Smooth muscle cell (in vitro differentiated cells): Measurements from ENCODE around the gene CCDC38. TPM values are rescaled to one million over a fixed set of nuclear protein-coding genes. Genes with fewer than 3 reads are reported as not detected.

Experiments
- DNase-seq: peaks from one replicate; lab custom pipeline; 2025; ENCODE audit not compliant: unreplicated experiment; lab: John Stamatoyannopoulos, UW
- H2AFZ ChIP-seq: fragments of 200-600 bp; sonication (generic); 2 replicates; pipeline ENCODE4 v1.6.0; 2016; ENCODE audit warnings: antibody characterized with exemption, low read depth, mild to moderate bottlenecking
- H3F3A ChIP-seq: fragments of 200-600 bp; sonication (generic); 2 replicates; pipeline ENCODE4 v1.6.0; 2017; ENCODE audit warnings: antibody characterized with exemption, low read depth
- H3K27ac ChIP-seq: fragments of 200-600 bp; sonication (generic); 2 replicates; pipeline ENCODE4 v1.5.1; 2016; ENCODE audit warnings: low read depth, mild to moderate bottlenecking
- H3K27me3 ChIP-seq: fragments of 200-600 bp; sonication (generic); 2 replicates; pipeline ENCODE4 v1.6.1; 2016; ENCODE audit warnings: low read depth, mild to moderate bottlenecking
- H3K36me3 ChIP-seq: fragments of 200-600 bp; sonication (generic); 2 replicates; pipeline ENCODE4 v1.5.1; 2016; ENCODE audit warnings: low read depth
- H3K4me1 ChIP-seq: fragments of 200-600 bp; sonication (generic); 2 replicates; pipeline ENCODE4 v1.5.1; 2016; ENCODE audit warnings: low read depth
- H3K4me2 ChIP-seq: fragments of 200-600 bp; sonication (generic); 2 replicates; pipeline ENCODE4 v1.6.0; 2016; ENCODE audit warnings: mild to moderate bottlenecking
- H3K4me3 ChIP-seq: fragments of 200-600 bp; sonication (generic); 2 replicates; pipeline ENCODE4 v1.5.1; 2016; ENCODE audit warnings: mild to moderate bottlenecking
- H3K79me2 ChIP-seq: fragments of 200-600 bp; sonication (generic); 2 replicates; pipeline ENCODE4 v1.6.0; 2016; ENCODE audit warnings: low read depth, mild to moderate bottlenecking
- H3K9ac ChIP-seq: fragments of 200-600 bp; sonication (generic); 2 replicates; pipeline ENCODE4 v1.6.0; 2016; ENCODE audit warnings: low read depth
- H3K9me3 ChIP-seq: fragments of 200-600 bp; sonication (generic); replicated peaks from 2 replicates; pipeline ENCODE4 v1.5.1; 2016; ENCODE audit warnings: low read depth
- H4K20me1 ChIP-seq: fragments of 200-600 bp; sonication (generic); 2 replicates; pipeline ENCODE4 v1.6.0; 2016; ENCODE audit warnings: low read depth
- CTCF ChIP-seq: fragments of 200-600 bp; sonication (generic); IDR thresholded peaks from 2 replicates; pipeline ENCODE4 v1.5.1; 2017; ENCODE audit warnings: borderline replicate concordance, mild to moderate bottlenecking, antibody characterized with exemption; ENCODE audit not compliant: insufficient read depth, poor library complexity, severe bottlenecking
- WGBS: methylation state at CpG from one replicate; pipeline ENCODE4 v1.1.7; 2016; ENCODE audit warnings: low lambda C conversion rate; 5-methylcytosine and 5-hydroxymethylcytosine counted together
- polyA plus RNA-seq: library from polyadenylated mRNA; unstranded; fragments of >200 nt; fragmentation: Nextera tagmentation; extraction: Ambion mirVana; gene quantifications from 2 replicates; pipeline ENCODE4 v1.2.1, GENCODE V29; 2016
- total RNA-seq: library from RNA; depleted of rRNA; stranded (reverse); fragments of >200 nt; gene quantifications from 2 replicates; pipeline ENCODE4 v1.2.3, GENCODE V29; 2014

Gene CCDC38
- total and polyA plus RNA-seq, 2 experiments from 2014 or later = 0.39 TPM; not detected in 1

DNA sequence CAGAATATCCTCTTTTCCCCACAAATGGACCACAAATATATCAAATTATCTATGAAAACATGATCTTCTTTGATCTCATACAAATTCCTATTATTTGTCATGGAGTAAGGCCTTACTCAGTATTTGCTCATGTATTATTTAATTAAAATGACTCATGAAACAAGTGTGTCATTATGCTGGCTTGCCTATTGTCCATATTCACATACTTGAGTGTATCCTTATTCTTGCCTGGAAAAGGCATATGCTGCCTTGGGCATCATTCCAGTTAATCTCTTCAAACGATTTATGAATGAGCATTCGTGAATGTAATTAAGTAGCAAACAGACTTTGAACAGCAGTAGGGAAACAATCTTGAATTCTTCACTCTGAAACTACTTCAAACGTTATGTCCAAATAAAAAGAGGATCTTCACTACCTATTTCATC is 106.2 kb downstream of the CCDC38 start:
- 63% methylated on average over 3 of the region's 3 CpGs for WGBS
- TF ChIP-seq CTCF = no peak
- no peak overlapping the region for H2AFZ ChIP-seq
- no peaks in the 10 kb centered on the region for H3K79me2 ChIP-seq
- no peaks in the 10 kb centered on the region for H3K4me1 ChIP-seq
- H3K36me3 ChIP-seq = no peaks in the 10 kb centered on the region
- H4K20me1 ChIP-seq = no peaks in the 10 kb centered on the region
- H3K4me3 ChIP-seq = no peak overlapping the region
- no peaks in the 10 kb centered on the region for H3K9me3 ChIP-seq
- no peak for DNase-seq
- H3K27me3 ChIP-seq = peaks cover under 1% of the 10 kb centered on the region
- no peaks in the 10 kb centered on the region for H3F3A ChIP-seq
- H3K9ac ChIP-seq = no peak overlapping the region
- H3K27ac ChIP-seq = no peak overlapping the region
- H3K4me2 ChIP-seq = no peak overlapping the region

GRCh38 chr12:95834572-95834971 is 107.8 kb downstream of the CCDC38 start:
- no peaks in the 10 kb centered on the region for H3F3A ChIP-seq
- peaks cover 2% of the 10 kb centered on the region for H3K4me1 ChIP-seq
- no peak for DNase-seq
- H3K4me3 ChIP-seq = no peak overlapping the region
- H3K79me2 ChIP-seq = no peaks in the 10 kb centered on the region
- H3K36me3 ChIP-seq = no peaks in the 10 kb centered on the region
- TF ChIP-seq CTCF = no peak
- no peak overlapping the region for H3K4me2 ChIP-seq
- H2AFZ ChIP-seq = no peak overlapping the region
- H4K20me1 ChIP-seq = no peaks in the 10 kb centered on the region
- H3K9ac ChIP-seq = no peak overlapping the region
- H3K27me3 ChIP-seq = peaks cover 4% of the 10 kb centered on the region
- no peaks in the 10 kb centered on the region for H3K9me3 ChIP-seq
- H3K27ac ChIP-seq = no peak overlapping the region
- 92% methylated on average over 1 of the region's 1 CpG for WGBS

DNA sequence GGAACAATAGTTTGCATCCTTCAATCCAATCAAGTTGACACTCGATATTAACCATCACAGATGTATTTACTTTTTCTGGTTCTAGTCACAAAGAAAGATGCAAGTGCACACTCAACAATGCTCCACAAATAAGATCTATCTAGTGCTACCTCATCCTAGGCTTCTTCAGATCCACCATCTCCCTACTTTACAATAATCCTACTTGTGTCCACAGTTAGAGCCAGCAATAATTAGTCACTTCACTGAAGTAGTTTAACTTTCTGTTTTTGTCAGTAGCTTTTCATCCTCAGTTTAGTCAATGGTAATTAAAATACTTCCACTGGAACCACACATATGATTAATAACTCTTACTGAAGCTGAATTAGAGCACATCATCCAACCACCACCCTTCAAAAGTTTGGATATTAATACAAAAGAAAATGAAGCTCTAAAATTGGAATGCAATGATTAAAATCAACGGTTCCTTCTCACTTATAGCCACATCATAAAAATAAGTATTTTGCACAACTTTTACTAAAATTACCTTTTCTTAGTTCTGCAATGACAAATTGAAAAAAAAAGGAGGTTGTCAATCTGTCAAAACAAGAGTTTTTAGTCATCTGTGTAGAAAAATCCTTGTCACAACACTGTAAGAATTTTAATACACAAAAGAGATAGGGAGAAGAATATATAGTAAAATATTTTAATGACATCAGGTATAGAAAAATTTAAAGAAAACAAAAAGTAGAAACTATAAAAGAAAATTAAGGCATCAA is 111.9 kb downstream of the CCDC38 start:
- no peak for TF ChIP-seq CTCF
- no peaks in the 10 kb centered on the region for H3K9me3 ChIP-seq
- 95% methylated on average over 2 of the region's 2 CpGs for WGBS
- H3K4me2 ChIP-seq = no peak overlapping the region
- H2AFZ ChIP-seq = no peak overlapping the region
- H4K20me1 ChIP-seq = no peaks in the 10 kb centered on the region
- no peak for DNase-seq
- H3K27ac ChIP-seq = no peak overlapping the region
- H3F3A ChIP-seq = no peaks in the 10 kb centered on the region
- H3K36me3 ChIP-seq = no peaks in the 10 kb centered on the region
- peaks cover 4% of the 10 kb centered on the region for H3K27me3 ChIP-seq
- no peak overlapping the region for H3K4me3 ChIP-seq
- H3K9ac ChIP-seq = no peak overlapping the region
- no peaks in the 10 kb centered on the region for H3K79me2 ChIP-seq
- peaks cover 12% of the 10 kb centered on the region for H3K4me1 ChIP-seq

- H3K4me3 ChIP-seq = no peak overlapping the region
- no peaks in the 10 kb centered on the region for H3F3A ChIP-seq
- TF ChIP-seq CTCF = no peak
Observed at GRCh38 chr12:95829395-95829794, 113.0 kb downstream of the CCDC38 start.

More at GRCh38 chr12:95829395-95829794, 113.0 kb downstream of the CCDC38 start:
- H3K4me1 ChIP-seq = peaks cover 12% of the 10 kb centered on the region
- no peaks in the 10 kb centered on the region for H3K9me3 ChIP-seq
- H3K27ac ChIP-seq = no peak overlapping the region
- no peaks in the 10 kb centered on the region for H4K20me1 ChIP-seq
- no peak for DNase-seq
- H3K27me3 ChIP-seq = peaks cover 4% of the 10 kb centered on the region
- no peaks in the 10 kb centered on the region for H3K79me2 ChIP-seq
- H3K4me2 ChIP-seq = no peak overlapping the region
- H2AFZ ChIP-seq = no peak overlapping the region
- no peaks in the 10 kb centered on the region for H3K36me3 ChIP-seq
- H3K9ac ChIP-seq = no peak overlapping the region
